GM18873 (cell line): Measurements from ENCODE around the gene OR2G2.

Source experiments
- ATAC-seq: cut with Tn5 transposase; IDR thresholded peaks from one replicate; pipeline ENCODE4 v1.9.1; 2021; ENCODE audit warnings: mild to moderate bottlenecking, moderate library complexity, moderate number of reproducible peaks; ENCODE audit not compliant: unreplicated experiment, low FRiP score

The OR2G2 gene

GRCh38 chr1:247588060-247588459, at the start of gene OR2G2:
Gene OR2G2, plus strand, starts transcription at chr1:247588360. Its CDS starts 0 bp downstream, at chr1:247588360.
- ATAC-seq: no peak

- no peak for ATAC-seq
Measured at GRCh38 chr1:247538561-247538960, 49.6 kb upstream of the OR2G2 start.

- ATAC-seq: no peak
Measured at GRCh38 chr1:247539215-247539614, 48.9 kb upstream of the OR2G2 start.

GRCh38 chr1:247540581-247540980, 47.6 kb upstream of the OR2G2 start:
- no peak for ATAC-seq

GRCh38 chr1:247542811-247543210, 45.3 kb upstream of the OR2G2 start:
- ATAC-seq: no peak

GRCh38 chr1:247548092-247548491, 40.1 kb upstream of the OR2G2 start:
- ATAC-seq: no peak

- ATAC-seq: no peak
Measured at GRCh38 chr1:247548769-247549182, 39.4 kb upstream of the OR2G2 start, which contains the start of gene GCSAML. Gene GCSAML, plus strand, starts transcription at chr1:247549134. Its CDS starts 58 bp downstream, at chr1:247549192.

GRCh38 chr1:247551721-247552120, 36.4 kb upstream of the OR2G2 start:
- no peak for ATAC-seq

GRCh38 chr1:247552231-247552630, 35.9 kb upstream of the OR2G2 start:
- ATAC-seq: no peak

GRCh38 chr1:247557926-247558674, 30.1 kb upstream of the OR2G2 start:
- ATAC-seq: no peak

- no peak for ATAC-seq
Measured at GRCh38 chr1:247561711-247562110, 26.4 kb upstream of the OR2G2 start.

- ATAC-seq: no peak
Measured at GRCh38 chr1:247562198-247562597, 26.0 kb upstream of the OR2G2 start.

- no peak for ATAC-seq
Measured at GRCh38 chr1:247574236-247574635, 13.9 kb upstream of the OR2G2 start.

GRCh38 chr1:247574664-247575063, 13.5 kb upstream of the OR2G2 start:
- ATAC-seq: no peak

- no peak for ATAC-seq
Measured at GRCh38 chr1:247576514-247576913, 11.6 kb upstream of the OR2G2 start.

- ATAC-seq: no peak
Measured at GRCh38 chr1:247578946-247579460, 9.2 kb upstream of the OR2G2 start.

- ATAC-seq: no peak
Measured at GRCh38 chr1:247605286-247605685, 17.1 kb downstream of the OR2G2 start, which contains the start of gene OR2G3. Gene OR2G3, plus strand, starts transcription at chr1:247605586. Its CDS starts 0 bp downstream, at chr1:247605586.

- no peak for ATAC-seq
Measured at GRCh38 chr1:247613405-247613804, 25.2 kb downstream of the OR2G2 start.

- no peak for ATAC-seq
Measured at GRCh38 chr1:247614625-247615024, 26.5 kb downstream of the OR2G2 start.

GRCh38 chr1:247627951-247628350, 39.8 kb downstream of the OR2G2 start:
- no peak for ATAC-seq

GRCh38 chr1:247638011-247638410, 49.9 kb downstream of the OR2G2 start:
- ATAC-seq: no peak

GRCh38 chr1:247638781-247639180, 50.6 kb downstream of the OR2G2 start:
- ATAC-seq: no peak
